Measurements from ENCODE around the gene XPA. TPM values are rescaled to one million over a fixed set of nuclear protein-coding genes. Genes with fewer than 3 reads are reported as not detected.

Gene XPA
- total RNA-seq, 1 donor = 4.3 TPM

DNA sequence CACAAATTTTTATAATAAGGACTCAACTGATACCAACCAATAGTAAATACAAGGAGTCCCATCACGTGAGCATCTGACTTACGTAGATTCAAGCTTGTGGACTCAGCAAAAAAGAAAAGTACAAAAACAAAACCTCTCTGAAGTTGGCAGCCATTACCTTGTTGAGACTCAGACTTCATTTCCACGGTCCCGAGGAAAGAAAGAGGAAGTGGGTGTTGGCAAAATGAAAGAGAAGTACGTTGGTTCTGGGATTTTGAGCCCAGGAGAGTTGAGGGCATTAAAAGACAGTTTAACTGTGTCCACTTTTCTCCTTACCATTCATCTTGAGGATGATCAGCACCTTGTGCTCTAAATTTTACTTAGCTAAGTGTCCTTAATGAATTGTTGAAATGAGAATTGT is 36.8 kb downstream of the XPA start:
- DNase-seq (ENCODE audit: low read depth in 2 of 3, low spot score in 2 of 3) = peak in 2 of 3 donors; percentile 15 to 46

DNA sequence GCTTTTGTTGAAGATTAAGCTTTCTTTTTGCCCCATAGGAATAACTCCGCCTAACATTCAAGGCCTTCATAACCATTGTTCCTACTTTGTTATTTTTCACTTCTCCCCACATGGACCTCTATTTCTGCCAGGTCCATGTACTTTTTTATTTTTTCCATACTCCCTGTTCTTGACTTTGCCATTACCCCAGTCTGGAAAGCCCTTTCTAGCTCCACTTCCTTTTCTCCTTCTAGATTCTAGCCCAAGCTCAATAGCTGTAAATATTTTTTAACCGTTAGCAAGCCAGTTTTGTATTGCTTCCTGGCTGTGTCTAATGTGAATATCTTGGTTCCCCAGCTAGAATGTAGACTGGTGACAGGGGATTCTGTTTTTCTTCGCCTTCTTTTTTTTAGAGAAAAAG is 37.4 kb downstream of the XPA start:
- no peak for DNase-seq (ENCODE audit: low read depth in 2 of 3, low spot score in 2 of 3)

DNA sequence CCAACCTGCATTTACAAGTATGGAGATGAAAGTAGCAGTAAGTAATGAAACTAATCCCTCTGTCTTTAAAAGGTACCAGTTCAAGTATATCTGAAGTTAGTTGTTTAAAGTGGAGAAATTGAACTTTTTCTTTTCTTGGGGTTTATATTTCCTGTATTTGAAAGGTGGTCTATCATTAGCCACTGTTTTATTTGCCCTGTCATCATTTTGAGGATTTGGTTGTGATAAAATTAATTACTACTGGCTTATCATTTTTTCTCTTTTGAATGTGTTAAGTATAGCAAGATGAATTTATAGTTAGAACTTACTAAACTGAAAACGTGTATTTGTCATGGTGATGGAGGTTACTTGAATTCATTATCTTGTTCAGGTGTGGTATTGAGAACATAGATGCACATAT is 38.4 kb downstream of the XPA start:
- DNase-seq (ENCODE audit: low read depth in 2 of 3, low spot score in 2 of 3) = no peak

DNA sequence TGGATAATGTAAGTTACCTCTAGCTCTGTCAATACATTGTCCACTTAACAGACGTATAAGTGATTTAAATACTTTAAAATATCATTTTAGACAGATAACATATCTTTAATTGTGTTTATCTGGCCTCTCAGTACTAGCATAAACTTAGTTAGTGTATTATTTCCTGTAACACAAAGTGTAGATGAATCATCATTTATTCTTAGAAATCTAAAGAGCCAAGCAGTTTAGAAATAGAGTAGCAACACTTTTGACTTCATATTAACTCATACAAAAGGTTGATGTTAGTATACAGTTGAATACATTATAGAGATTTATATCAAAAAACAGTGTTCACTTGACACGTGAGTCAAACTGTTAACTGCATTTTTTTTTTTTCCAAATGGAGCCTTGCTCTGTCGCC is 45.5 kb downstream of the XPA start:
- no peak for DNase-seq (ENCODE audit: low read depth in 2 of 3, low spot score in 2 of 3)

DNA sequence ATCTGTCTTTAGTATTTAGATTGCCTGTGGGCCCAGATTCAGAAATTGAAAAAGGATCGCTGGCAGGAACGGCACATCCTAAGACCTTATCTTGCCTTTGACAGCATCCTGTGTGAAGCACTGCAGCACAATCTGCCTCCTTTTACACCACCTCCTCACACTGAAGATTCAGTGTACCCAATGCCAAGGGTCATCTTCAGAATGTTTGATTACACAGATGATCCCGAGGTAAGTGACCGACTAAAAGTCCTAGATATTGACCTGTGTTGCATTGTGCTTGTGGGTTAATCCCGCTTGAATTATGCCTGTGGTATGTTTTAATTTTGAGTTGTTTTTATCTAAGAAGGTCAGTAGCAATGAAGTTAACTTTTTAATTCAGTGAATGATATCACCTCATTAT is 49.1 kb downstream of the XPA start:
- DNase-seq (ENCODE audit: low read depth in 2 of 3, low spot score in 2 of 3) = no peak

DNA sequence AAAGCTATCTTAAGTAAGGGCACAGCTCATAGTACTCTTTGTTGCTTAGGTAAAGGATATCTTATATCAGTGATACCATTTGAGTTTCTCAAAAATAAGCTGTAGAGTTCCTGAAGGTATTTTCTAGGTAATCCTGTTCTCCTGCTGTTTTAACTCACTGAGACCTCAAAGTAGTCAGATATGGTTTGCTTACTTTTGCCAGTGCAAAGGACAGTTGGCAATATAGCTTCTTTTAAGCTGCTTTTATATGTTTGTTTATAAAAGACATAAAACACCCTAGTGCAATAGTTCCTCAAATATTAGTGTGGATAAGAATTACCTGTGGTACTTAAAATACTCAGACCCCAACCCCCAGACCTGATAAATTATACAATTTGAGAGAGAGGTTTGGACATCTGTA is 51.4 kb downstream of the XPA start:
- no peak for DNase-seq (ENCODE audit: low read depth in 2 of 3, low spot score in 2 of 3)

DNA sequence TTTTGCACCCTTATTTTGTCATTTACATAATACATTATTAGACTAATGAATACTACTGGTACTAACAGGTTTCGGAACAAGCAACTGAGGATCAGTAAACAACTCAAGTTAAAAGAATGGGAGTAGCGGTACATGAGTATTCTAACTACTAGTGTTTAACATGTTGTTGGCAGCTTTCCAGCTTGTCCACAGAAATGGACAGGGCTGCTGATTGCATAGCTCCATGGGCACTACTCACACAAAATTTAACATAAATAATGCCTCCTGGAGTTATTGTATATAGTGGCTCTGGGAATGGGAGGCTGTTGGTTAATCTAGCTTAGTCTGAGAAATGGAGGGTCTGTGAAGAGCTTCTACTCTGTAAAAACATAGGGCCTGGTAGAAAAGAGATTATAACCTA is 56.8 kb downstream of the XPA start:
- no peak for DNase-seq (ENCODE audit: low read depth in 2 of 3, low spot score in 2 of 3)

DNA sequence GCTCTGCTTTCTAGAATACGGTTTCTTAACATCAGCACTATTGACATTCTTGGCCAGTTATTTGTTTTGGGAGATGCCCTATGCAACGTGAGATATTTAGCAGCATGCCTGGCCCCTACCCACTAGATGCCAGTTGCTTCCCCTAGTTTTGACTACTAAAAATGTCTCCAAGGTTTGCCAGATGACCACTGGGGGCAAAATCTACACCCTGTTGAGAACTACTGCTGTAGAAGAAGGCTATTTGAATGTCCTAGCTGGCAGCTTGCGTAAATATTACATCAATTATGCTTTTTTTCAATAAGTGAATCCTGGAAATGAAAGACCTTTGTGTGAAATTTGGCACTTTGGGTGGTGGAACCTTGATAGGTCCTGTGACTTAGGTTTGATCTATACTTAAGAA is 58.5 kb downstream of the XPA start:
- peak in 2 of 3 donors; percentile 14 to 37 for DNase-seq (ENCODE audit: low read depth in 2 of 3, low spot score in 2 of 3)

DNA sequence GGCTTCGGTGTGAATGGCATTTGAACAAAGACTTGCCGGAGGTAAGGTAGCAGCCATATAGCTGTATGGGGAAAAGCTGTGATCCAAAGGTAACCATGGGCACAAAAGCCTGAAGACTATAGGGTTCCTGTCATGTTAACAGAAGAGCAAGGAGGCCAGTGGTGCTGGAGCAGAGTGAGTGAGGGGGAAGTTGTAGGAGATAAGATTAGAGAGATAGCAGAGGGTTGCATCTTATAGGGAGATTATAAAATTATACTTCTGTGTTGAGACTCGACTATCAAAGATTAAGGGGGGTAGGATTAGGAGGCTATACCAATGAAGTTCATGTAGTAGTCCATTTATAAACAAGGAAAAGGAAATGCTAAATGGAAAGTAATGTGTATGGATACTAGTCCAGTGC is 60.2 kb downstream of the XPA start:
- no peak for DNase-seq (ENCODE audit: low read depth in 2 of 3, low spot score in 2 of 3)

DNA sequence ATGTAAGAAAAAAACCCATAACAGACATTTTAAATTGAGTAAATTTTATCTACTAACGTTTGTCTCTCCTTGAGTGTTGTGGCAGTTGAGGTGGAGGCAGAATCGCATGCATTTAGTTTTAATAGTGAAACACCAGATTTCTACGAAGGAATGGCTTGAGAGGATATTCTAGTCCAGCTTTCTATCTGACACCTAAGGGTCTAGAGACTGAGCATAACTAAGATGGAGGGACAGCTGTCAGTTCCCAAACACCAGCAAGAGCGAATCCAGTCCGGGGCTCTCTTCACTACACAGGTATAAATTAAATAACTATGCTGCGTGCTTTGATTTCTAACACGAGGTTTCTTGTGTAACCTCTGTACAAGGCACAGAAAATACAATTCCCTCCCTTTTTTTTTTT is 62.1 kb downstream of the XPA start:
- no peak for DNase-seq (ENCODE audit: low read depth in 2 of 3, low spot score in 2 of 3)

DNA sequence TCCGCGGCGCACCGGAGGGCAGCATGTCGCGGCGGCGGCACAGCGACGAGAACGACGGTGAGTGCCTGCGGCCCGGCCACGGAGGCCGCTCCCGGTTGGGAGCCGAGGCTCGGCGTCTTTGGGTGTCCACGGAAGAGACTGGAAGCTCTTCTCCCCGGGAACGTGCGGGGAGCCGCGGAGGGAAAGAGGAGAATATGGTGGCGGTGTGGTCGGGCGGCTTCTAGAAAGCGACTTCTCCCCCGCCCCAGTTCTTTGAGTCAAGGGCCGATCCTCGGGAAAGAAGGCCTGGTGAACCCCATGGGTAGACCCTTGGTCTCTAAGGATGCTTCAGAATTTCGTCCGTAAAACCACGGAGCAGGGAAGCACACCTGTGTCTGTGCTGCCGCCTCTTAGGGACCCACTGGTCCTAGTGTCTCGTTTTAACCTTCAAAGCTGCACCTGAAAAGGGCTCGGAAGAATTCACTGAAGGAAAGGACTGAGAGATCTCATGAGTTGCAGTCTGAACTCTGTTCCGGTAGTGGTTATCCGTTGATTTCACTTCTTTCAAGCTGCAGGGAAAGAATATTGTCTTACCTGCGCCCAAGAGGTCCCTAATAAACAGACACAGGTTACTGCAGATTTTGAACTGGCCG is 63.2 kb downstream of the XPA start:
- DNase-seq (ENCODE audit: low read depth in 2 of 3, low spot score in 2 of 3) = peak in 2 of 3 donors; percentile 7 to 15

DNA sequence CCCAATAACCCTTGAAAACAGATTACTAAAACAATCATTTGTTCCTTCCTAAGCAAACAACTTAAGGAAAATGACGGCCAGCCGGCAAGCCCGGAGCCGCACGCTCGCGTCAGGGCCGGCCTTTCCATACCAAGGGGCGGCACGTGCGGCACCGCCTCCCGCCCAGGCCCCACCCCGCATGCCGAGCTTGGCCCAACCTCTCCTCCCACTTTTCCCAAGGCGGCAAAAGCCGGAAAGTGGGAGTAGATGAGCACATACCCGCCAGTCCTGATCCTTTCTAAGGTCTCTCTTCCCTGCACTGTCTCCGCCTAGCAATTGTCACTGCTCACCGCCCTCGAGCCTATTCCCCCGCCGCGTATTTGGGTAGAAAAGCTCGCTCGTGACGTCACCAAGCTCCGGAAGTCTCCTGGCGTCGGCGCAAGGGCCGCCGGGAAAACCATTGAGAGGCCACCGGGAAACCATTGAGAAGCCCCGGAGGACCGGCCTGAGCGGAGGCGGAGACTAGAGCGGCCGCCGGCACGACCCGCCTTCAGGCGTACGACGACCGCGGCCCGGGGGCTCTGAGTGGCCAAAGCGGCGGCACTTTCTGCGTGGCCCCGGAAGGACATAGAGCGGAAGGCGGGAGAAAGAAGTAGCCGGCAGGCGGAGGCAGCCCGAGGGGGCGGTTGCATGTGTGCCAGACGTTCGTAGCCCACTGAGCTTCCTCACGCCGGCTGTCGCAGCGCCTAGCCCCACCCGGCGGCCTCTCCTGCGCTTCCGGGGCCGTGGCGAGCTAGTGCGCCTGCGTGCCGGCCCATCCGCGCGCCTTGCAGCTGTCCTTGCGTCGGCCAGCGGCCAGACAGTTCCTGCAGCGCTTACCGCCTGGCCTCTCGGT is 63.9 kb downstream of the XPA start, which contains the start of the genes NCBP1 and TSTD2:
NCBP1 (plus strand) TSS at position 837 of the 874 bp plus-strand sequence. CDS start 61 bp downstream, outside the sequence.
TSTD2 (minus strand) TSS at position 384 of the 874 bp plus-strand sequence. CDS start 5,806 bp downstream, outside the sequence.
- DNase-seq (ENCODE audit: low read depth in 2 of 3, low spot score in 2 of 3) = peak; percentile 91 to 99 (median 99)

DNA sequence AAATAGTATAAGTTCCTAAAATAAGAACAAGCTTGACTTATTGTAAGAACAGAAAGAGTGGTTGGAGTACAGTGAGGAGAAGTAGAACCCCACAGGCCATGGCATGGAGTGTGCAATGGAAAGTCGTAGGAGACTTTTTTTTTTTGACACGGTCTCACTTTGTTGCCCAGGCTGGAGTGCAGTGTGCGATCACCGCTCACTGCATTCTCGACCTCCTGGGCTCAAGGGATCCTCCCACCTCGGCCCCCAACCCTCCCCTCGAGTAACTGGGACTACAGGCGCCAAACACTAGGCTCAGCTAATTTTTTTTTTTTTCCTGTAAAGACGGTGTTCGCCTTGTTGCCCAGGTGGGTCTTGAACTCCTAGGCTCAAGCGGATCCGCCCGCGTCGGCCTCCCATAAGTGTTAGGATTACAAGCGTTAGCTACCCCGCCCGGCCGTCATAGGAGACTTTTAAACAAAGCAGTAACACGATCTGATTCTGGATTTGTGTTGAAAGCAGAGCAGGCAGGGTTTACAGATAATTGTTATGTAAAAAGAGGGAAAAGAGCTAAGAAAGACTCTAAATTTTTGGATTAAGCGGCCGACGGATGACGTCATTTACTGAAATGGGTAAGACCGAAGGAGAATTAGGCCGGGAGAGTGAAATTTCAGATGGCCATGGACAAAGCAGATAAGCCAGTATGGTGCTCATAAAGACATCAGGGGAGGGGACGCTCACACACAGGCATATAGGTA is 64.7 kb downstream of the XPA start:
- peak in 1 of 3 donors; percentile 84 for DNase-seq (ENCODE audit: low read depth in 2 of 3, low spot score in 2 of 3)

DNA sequence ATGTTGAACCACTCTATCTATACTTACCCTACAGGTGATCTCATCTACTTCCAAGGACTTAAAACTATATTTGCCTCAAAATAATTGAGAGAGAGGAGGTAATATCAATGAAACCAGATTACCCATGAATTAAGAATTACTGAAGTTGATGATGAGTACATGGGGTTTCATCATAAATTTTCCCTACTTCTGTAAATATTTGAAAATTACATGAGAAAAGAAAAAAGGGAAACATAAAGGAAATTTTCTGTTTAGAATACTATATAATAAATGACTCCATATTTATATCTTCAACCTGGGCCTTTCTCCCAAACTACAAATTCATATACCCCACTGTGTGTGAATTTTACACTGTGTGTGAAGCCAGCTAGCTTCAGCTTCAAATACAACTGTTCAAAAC is 66.5 kb downstream of the XPA start:
- DNase-seq (ENCODE audit: low read depth in 2 of 3, low spot score in 2 of 3) = no peak

DNA sequence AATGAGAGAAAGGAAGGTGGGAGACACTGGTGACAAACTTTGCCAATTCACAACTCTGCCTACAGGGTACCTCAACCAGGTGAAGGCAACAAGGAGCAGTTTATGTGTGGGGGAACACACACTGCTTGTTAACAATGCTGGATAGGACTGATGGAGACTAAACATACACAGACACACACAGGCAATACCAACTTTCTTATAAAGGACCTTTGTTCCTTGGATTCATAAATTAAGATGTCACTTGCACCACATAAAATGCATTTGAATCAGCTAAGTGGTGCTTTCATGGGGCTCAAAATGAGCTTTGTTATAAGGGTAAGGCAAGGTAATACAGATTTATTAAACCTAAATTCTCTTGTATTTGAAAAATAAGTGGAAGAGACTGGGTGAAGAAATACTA is 68.0 kb downstream of the XPA start:
- no peak for DNase-seq (ENCODE audit: low read depth in 2 of 3, low spot score in 2 of 3)

DNA sequence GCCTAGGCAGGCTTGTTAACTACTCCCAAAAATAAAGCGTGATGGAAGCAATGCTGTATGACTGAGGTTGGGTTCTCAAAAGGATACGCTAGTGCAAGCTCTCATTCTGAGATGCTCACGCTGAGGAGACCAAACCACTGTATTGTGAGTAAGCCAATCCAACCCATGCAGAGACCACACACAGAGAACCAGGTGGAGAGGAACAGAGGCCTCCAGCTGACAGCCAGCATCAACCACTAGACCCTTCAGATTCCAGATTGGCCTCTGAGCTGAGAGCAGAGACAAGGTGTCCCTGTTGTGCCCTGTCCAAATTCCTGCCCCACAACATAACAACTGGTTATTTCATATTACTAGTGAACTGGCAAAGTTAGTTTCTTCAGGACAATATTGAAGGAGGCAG is 68.5 kb downstream of the XPA start:
- DNase-seq (ENCODE audit: low read depth in 2 of 3, low spot score in 2 of 3) = no peak

DNA sequence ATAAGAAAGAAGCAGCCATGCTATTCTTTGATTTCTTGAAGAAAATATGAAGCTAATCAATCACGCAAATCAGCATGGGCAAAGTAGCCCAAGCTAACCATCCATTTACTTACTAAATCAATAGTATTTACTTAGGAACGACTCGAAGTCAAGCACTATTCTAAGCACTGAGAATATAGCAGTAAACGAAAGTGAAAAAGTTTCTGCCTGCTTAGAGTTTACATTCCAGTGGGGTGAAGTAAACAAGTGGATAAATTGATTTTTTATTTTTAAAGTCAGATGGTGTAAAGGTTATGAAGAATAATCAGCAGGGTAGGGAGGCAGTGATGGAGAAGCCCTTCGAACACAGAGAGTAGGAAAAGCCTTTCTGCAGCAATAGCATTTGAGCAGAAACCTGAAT is 69.5 kb downstream of the XPA start:
- DNase-seq (ENCODE audit: low read depth in 2 of 3, low spot score in 2 of 3) = no peak

DNA sequence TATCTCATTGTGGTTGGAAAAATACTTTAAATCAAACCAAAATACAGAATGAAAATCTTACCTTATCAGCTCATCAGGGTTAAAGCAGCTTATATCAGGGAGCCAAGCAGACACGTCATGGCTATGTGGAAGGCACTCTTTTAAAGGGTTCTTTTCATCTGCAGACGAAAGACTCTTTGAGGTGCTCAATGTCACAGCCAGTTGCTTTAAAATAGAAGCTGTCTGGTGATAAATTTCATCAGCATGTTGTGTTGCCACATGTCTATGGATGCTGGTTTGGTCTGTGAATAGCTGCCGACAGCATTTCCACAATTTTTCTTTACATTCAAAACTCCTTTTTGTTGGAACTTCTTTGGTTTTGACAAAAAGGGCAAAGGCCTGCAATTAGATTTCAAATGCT is 71.5 kb downstream of the XPA start:
- DNase-seq (ENCODE audit: low read depth in 2 of 3, low spot score in 2 of 3) = no peak

Data from hematopoietic multipotent progenitor cell (in vitro differentiated cells).